Smooth muscle cell (in vitro differentiated cells): ENCODE results near the gene THBS2. TPM values are rescaled to one million over a fixed set of nuclear protein-coding genes. Genes with fewer than 3 reads are reported as not detected.
A peak's percentile ranks its signal among the peaks of the same experiment; 100 is the strongest.

Source experiments
- DNase-seq: peaks from one replicate; lab custom pipeline; 2025; ENCODE audit not compliant: unreplicated experiment; lab: John Stamatoyannopoulos, UW
- H2AFZ ChIP-seq: fragments of 200-600 bp; sonication (generic); 2 replicates; pipeline ENCODE4 v1.6.0; 2016; ENCODE audit warnings: antibody characterized with exemption, low read depth, mild to moderate bottlenecking
- H3F3A ChIP-seq: fragments of 200-600 bp; sonication (generic); 2 replicates; pipeline ENCODE4 v1.6.0; 2017; ENCODE audit warnings: antibody characterized with exemption, low read depth
- H3K27ac ChIP-seq: fragments of 200-600 bp; sonication (generic); 2 replicates; pipeline ENCODE4 v1.5.1; 2016; ENCODE audit warnings: low read depth, mild to moderate bottlenecking
- H3K27me3 ChIP-seq: fragments of 200-600 bp; sonication (generic); 2 replicates; pipeline ENCODE4 v1.6.1; 2016; ENCODE audit warnings: low read depth, mild to moderate bottlenecking
- H3K36me3 ChIP-seq: fragments of 200-600 bp; sonication (generic); 2 replicates; pipeline ENCODE4 v1.5.1; 2016; ENCODE audit warnings: low read depth
- H3K4me1 ChIP-seq: fragments of 200-600 bp; sonication (generic); 2 replicates; pipeline ENCODE4 v1.5.1; 2016; ENCODE audit warnings: low read depth
- H3K4me2 ChIP-seq: fragments of 200-600 bp; sonication (generic); 2 replicates; pipeline ENCODE4 v1.6.0; 2016; ENCODE audit warnings: mild to moderate bottlenecking
- H3K4me3 ChIP-seq: fragments of 200-600 bp; sonication (generic); 2 replicates; pipeline ENCODE4 v1.5.1; 2016; ENCODE audit warnings: mild to moderate bottlenecking
- H3K79me2 ChIP-seq: fragments of 200-600 bp; sonication (generic); 2 replicates; pipeline ENCODE4 v1.6.0; 2016; ENCODE audit warnings: low read depth, mild to moderate bottlenecking
- H3K9ac ChIP-seq: fragments of 200-600 bp; sonication (generic); 2 replicates; pipeline ENCODE4 v1.6.0; 2016; ENCODE audit warnings: low read depth
- H3K9me3 ChIP-seq: fragments of 200-600 bp; sonication (generic); replicated peaks from 2 replicates; pipeline ENCODE4 v1.5.1; 2016; ENCODE audit warnings: low read depth
- H4K20me1 ChIP-seq: fragments of 200-600 bp; sonication (generic); 2 replicates; pipeline ENCODE4 v1.6.0; 2016; ENCODE audit warnings: low read depth
- CTCF ChIP-seq: fragments of 200-600 bp; sonication (generic); IDR thresholded peaks from 2 replicates; pipeline ENCODE4 v1.5.1; 2017; ENCODE audit warnings: borderline replicate concordance, mild to moderate bottlenecking, antibody characterized with exemption; ENCODE audit not compliant: insufficient read depth, poor library complexity, severe bottlenecking
- WGBS: methylation state at CpG from one replicate; pipeline ENCODE4 v1.1.7; 2016; ENCODE audit warnings: low lambda C conversion rate; 5-methylcytosine and 5-hydroxymethylcytosine counted together
- polyA plus RNA-seq: library from polyadenylated mRNA; unstranded; fragments of >200 nt; fragmentation: Nextera tagmentation; extraction: Ambion mirVana; gene quantifications from 2 replicates; pipeline ENCODE4 v1.2.1, GENCODE V29; 2016
- total RNA-seq: library from RNA; depleted of rRNA; stranded (reverse); fragments of >200 nt; gene quantifications from 2 replicates; pipeline ENCODE4 v1.2.3, GENCODE V29; 2014

The THBS2 gene
- total and polyA plus RNA-seq, 2 experiments from 2014 or later, result 10.1 to 13.9 TPM

GRCh38 chr6:169189182-169189581 is 64.5 kb downstream of the THBS2 start:
- peak overlapping the region; percentile 63 for H3K27ac ChIP-seq
- H3K36me3 ChIP-seq, result no peaks in the 10 kb centered on the region
- no peak overlapping the region for H3K4me2 ChIP-seq
- H3F3A ChIP-seq, result no peaks in the 10 kb centered on the region
- no peaks in the 10 kb centered on the region for H3K9me3 ChIP-seq
- no peak for DNase-seq
- H3K4me3 ChIP-seq, result no peak overlapping the region
- no peaks in the 10 kb centered on the region for H3K79me2 ChIP-seq
- 95% methylated on average over 8 of the region's 8 CpGs for WGBS
- no peaks in the 10 kb centered on the region for H4K20me1 ChIP-seq
- no peak overlapping the region for H3K9ac ChIP-seq
- no peak overlapping the region for H2AFZ ChIP-seq
- no peak for TF ChIP-seq CTCF
- no peaks in the 10 kb centered on the region for H3K27me3 ChIP-seq
- H3K4me1 ChIP-seq, result peaks cover 5% of the 10 kb centered on the region

- Histone ChIP-seq H3F3A (no peaks in the 10 kb centered on the region), H3K36me3 (no peaks in the 10 kb centered on the region), H3K27me3 (no peaks in the 10 kb centered on the region), H3K4me2 (peak overlapping the region; percentile 18), H3K9me3 (no peaks in the 10 kb centered on the region), H3K9ac (no peak overlapping the region), H3K4me3 (no peak overlapping the region), H3K27ac (no peak overlapping the region), H3K79me2 (no peaks in the 10 kb centered on the region), H3K4me1 (peaks cover 5% of the 10 kb centered on the region), H4K20me1 (no peaks in the 10 kb centered on the region), H2AFZ (no peak overlapping the region)
- TF ChIP-seq CTCF, result no peak
- DNase-seq, result no peak
- 40% methylated on average over 6 of the region's 6 CpGs for WGBS
Observed at GRCh38 chr6:169188475-169188874, 65.2 kb downstream of the THBS2 start.

GRCh38 chr6:169188051-169188470 is 65.6 kb downstream of the THBS2 start:
- no peaks in the 10 kb centered on the region for H4K20me1 ChIP-seq
- TF ChIP-seq CTCF, result no peak
- peaks cover 5% of the 10 kb centered on the region for H3K4me1 ChIP-seq
- no peak overlapping the region for H3K4me3 ChIP-seq
- no peaks in the 10 kb centered on the region for H3F3A ChIP-seq
- no peak overlapping the region for H3K27ac ChIP-seq
- no peaks in the 10 kb centered on the region for H3K36me3 ChIP-seq
- no peak overlapping the region for H3K9ac ChIP-seq
- DNase-seq, result no peak
- H3K79me2 ChIP-seq, result no peaks in the 10 kb centered on the region
- H3K4me2 ChIP-seq, result peak overlapping the region; percentile 18
- H3K27me3 ChIP-seq, result no peaks in the 10 kb centered on the region
- no peak overlapping the region for H2AFZ ChIP-seq
- no peaks in the 10 kb centered on the region for H3K9me3 ChIP-seq
- 86% methylated on average over 9 of the region's 9 CpGs for WGBS

- Histone ChIP-seq H3F3A (no peaks in the 10 kb centered on the region), H3K36me3 (no peaks in the 10 kb centered on the region), H3K79me2 (no peaks in the 10 kb centered on the region), H2AFZ (no peak overlapping the region), H3K4me1 (peaks cover 5% of the 10 kb centered on the region), H4K20me1 (no peaks in the 10 kb centered on the region), H3K9ac (no peak overlapping the region), H3K4me3 (no peak overlapping the region), H3K27ac (no peak overlapping the region), H3K9me3 (no peaks in the 10 kb centered on the region), H3K4me2 (no peak overlapping the region), H3K27me3 (no peaks in the 10 kb centered on the region)
- no peak for DNase-seq
- no peak for TF ChIP-seq CTCF
- WGBS, result 87% methylated on average over 25 of the region's 25 CpGs
Observed at GRCh38 chr6:169186496-169187169, 67.0 kb downstream of the THBS2 start.
